Aorta (tissue), 5 donors: Measurements from ENCODE around the gene PEX14. TPM values are rescaled to one million over a fixed set of nuclear protein-coding genes. Genes with fewer than 3 reads are reported as not detected.

Source experiments
- ATAC-seq: fragments of 200-7000 bp; cut with Tn5 transposase; one replicate; pipeline ENCODE4 v1.9.1; 2022; ENCODE audit warnings: moderate library complexity; ENCODE audit not compliant: low FRiP score
- DNase-seq, 2 donors: peaks; one replicate each; pipeline ENCODE4 v3.0.0-alpha.2; 2020
- H3K27ac ChIP-seq, 2 donors: one replicate each; pipeline ENCODE4 v1.5.1; 2013; ENCODE audit warnings: low read length in 2 of 2, mild to moderate bottlenecking in 2 of 2, moderate library complexity in 2 of 2, control low read depth in 1 of 2, inconsistent platforms in 1 of 2, low read depth in 1 of 2
- H3K27me3 ChIP-seq, 2 donors: one replicate each; pipeline ENCODE4 v1.6.1; 2013; ENCODE audit warnings: control low read depth in 1 of 2, low read length in 1 of 2, mild to moderate bottlenecking in 1 of 2, moderate library complexity in 1 of 2; ENCODE audit not compliant: insufficient read depth in 2 of 2, control insufficient read depth in 1 of 2
- H3K36me3 ChIP-seq, 2 donors: one replicate each; pipeline ENCODE4 v1.6.1; 2013; ENCODE audit warnings: control low read depth in 1 of 2, low read length in 1 of 2, mild to moderate bottlenecking in 1 of 2; ENCODE audit not compliant: insufficient read depth in 2 of 2, control insufficient read depth in 1 of 2
- H3K4me1 ChIP-seq, 2 donors: one replicate each; pipeline ENCODE4 v1.6.1; 2013; ENCODE audit warnings: low read length in 2 of 2, control low read depth in 1 of 2, mild to moderate bottlenecking in 1 of 2, moderate library complexity in 1 of 2; ENCODE audit not compliant: insufficient read depth in 2 of 2, control insufficient read depth in 1 of 2
- H3K4me3 ChIP-seq, 2 donors: one replicate each; pipeline ENCODE4 v1.5.1; 2013; ENCODE audit warnings: low read length in 2 of 2, control low read depth in 1 of 2, mild to moderate bottlenecking in 1 of 2
- H3K9me3 ChIP-seq: one replicate; pipeline ENCODE4 v1.6.1; 2013; ENCODE audit warnings: mild to moderate bottlenecking, low read length; ENCODE audit not compliant: control insufficient read depth
- WGBS, 2 donors: extraction: QIAGEN DNeasy Blood & Tissue Kit; methylation state at CpG; one replicate each; pipeline ENCODE4 v1.1.7; 2013; 5-methylcytosine and 5-hydroxymethylcytosine counted together
- intact Hi-C, 2 donors: fragments of 100-400 bp; cut with DNase I; formaldehyde crosslinking; loops; one replicate each; pipeline versions ENCODE4 v1.14.2 to v1.15.0; 2022
- polyA plus RNA-seq, 2 donors: library from polyadenylated mRNA; stranded (reverse); fragments of 200-250 nt; gene quantifications; one replicate each; pipeline ENCODE4 v1.2.3, GENCODE V29; 2013
- total RNA-seq, 2 donors: library from RNA; stranded (reverse); fragmentation: NEBNext Ultra II Directional; extraction: Animal tissue kit (Norgen Biotek cat#: 25700); gene quantifications; one replicate each; pipeline ENCODE4 v1.2.1, GENCODE V29; 2021
- donor health status: healthy with polysubstance abuse.
- donor health status: Bipolar disorder and iron deficiency.
- donor health status: DM: no; HTN: no; CAD: no.
- donor health status: DM: no; HTN: no; CAD: no.
- donor health status: DM: yes; HTN: yes; CAD: no.

PEX14 gene
- total and polyA plus RNA-seq, 4 donors: 4.5 to 16.9 (median 14.4) TPM

- Histone ChIP-seq H3K9me3 (no peaks in the 10 kb centered on the region), H3K4me1 (peaks cover 0 to 4% of the 10 kb centered on the region in 2 donors), H3K4me3 (no peak overlapping the region), H3K36me3 (peaks cover 0 to 2% of the 10 kb centered on the region in 2 donors), H3K27me3 (no peaks in the 10 kb centered on the region), H3K27ac (no peak overlapping the region)
- 93 to 95% methylated on average over 14 of the region's 14 CpGs for WGBS, 2 donors
- DNase-seq (no peak), ATAC-seq (no peak)
- intact Hi-C loops: no loop called here
These were observed 61.5 kb downstream of the PEX14 start for GRCh38 chr1:10536133-10536770.

- no peak overlapping the region for H3K4me3 ChIP-seq
- H3K27ac ChIP-seq: no peak overlapping the region
- no peaks in the 10 kb centered on the region for H3K9me3 ChIP-seq
- DNase-seq (no peak), ATAC-seq (no peak)
- peaks cover 0 to 2% of the 10 kb centered on the region in 2 donors for H3K36me3 ChIP-seq
- WGBS, 2 donors: 95% methylated on average over 14 to 15 of the region's 15 CpGs
- intact Hi-C loops: no loop called here
- H3K27me3 ChIP-seq: no peaks in the 10 kb centered on the region
- H3K4me1 ChIP-seq: peaks cover 0 to 4% of the 10 kb centered on the region in 2 donors
These were observed 62.5 kb downstream of the PEX14 start for GRCh38 chr1:10537082-10537766.

- H3K36me3 ChIP-seq: peaks cover 0 to 2% of the 10 kb centered on the region in 2 donors
- no peak overlapping the region for H3K27ac ChIP-seq
- peaks cover 0 to 4% of the 10 kb centered on the region in 2 donors for H3K4me1 ChIP-seq
- DNase-seq: peak in 1 of 2 donors; percentile 74
- 30 to 34% methylated on average over 13 of the region's 13 CpGs for WGBS, 2 donors
- no peak for ATAC-seq
- intact Hi-C loops: no loop called here
- H3K27me3 ChIP-seq: no peaks in the 10 kb centered on the region
- H3K4me3 ChIP-seq: no peak overlapping the region
- H3K9me3 ChIP-seq: no peaks in the 10 kb centered on the region
These were observed 64.1 kb downstream of the PEX14 start for GRCh38 chr1:10538646-10539355.

- Histone ChIP-seq H3K9me3 (no peaks in the 10 kb centered on the region), H3K36me3 (peaks cover 0 to 2% of the 10 kb centered on the region in 2 donors), H3K4me3 (no peak overlapping the region), H3K4me1 (peaks cover 0 to 4% of the 10 kb centered on the region in 2 donors), H3K27me3 (no peaks in the 10 kb centered on the region), H3K27ac (no peak overlapping the region)
- no peak for DNase-seq
- intact Hi-C loops: no loop called here
- WGBS, 2 donors: 7 to 17% methylated on average over 4 of the region's 4 CpGs
- no peak for ATAC-seq
These were observed 64.8 kb downstream of the PEX14 start for GRCh38 chr1:10539411-10540043.

- peaks cover 0 to 2% of the 10 kb centered on the region in 2 donors for H3K36me3 ChIP-seq
- H3K27ac ChIP-seq: no peak overlapping the region
- H3K9me3 ChIP-seq: no peaks in the 10 kb centered on the region
- peaks cover 0 to 4% of the 10 kb centered on the region in 2 donors for H3K4me1 ChIP-seq
- intact Hi-C loops: no loop called here
- no peak overlapping the region for H3K4me3 ChIP-seq
- no peak for DNase-seq
- H3K27me3 ChIP-seq: no peaks in the 10 kb centered on the region
- 39 to 53% methylated on average over 9 of the region's 9 CpGs for WGBS, 2 donors
- ATAC-seq: no peak
These were observed 65.7 kb downstream of the PEX14 start for GRCh38 chr1:10540277-10541005.

GRCh38 chr1:10541286-10541685 is 66.5 kb downstream of the PEX14 start:
- Histone ChIP-seq H3K27ac (no peak overlapping the region), H3K27me3 (no peaks in the 10 kb centered on the region), H3K4me3 (no peak overlapping the region), H3K36me3 (peaks cover 0 to 2% of the 10 kb centered on the region in 2 donors), H3K9me3 (no peaks in the 10 kb centered on the region), H3K4me1 (peaks cover 0 to 4% of the 10 kb centered on the region in 2 donors)
- DNase-seq (no peak), ATAC-seq (no peak)
- intact Hi-C loops: no loop called here
- 93 to 95% methylated on average over 17 of the region's 17 CpGs for WGBS, 2 donors

- H3K9me3 ChIP-seq: no peaks in the 10 kb centered on the region
- intact Hi-C loops: no loop called here
- H3K36me3 ChIP-seq: peaks cover 0 to 2% of the 10 kb centered on the region in 2 donors
- DNase-seq: no peak
- peaks cover 0 to 4% of the 10 kb centered on the region in 2 donors for H3K4me1 ChIP-seq
- no peak overlapping the region for H3K27ac ChIP-seq
- ATAC-seq: no peak
- H3K4me3 ChIP-seq: no peak overlapping the region
- no peaks in the 10 kb centered on the region for H3K27me3 ChIP-seq
- WGBS, 2 donors: 49 to 50% methylated on average over 2 of the region's 2 CpGs
These were observed 69.5 kb downstream of the PEX14 start for GRCh38 chr1:10544239-10544638.

GRCh38 chr1:10546896-10547295 is 72.1 kb downstream of the PEX14 start:
- intact Hi-C loops: no loop called here

More at GRCh38 chr1:10546896-10547295, 72.1 kb downstream of the PEX14 start:
- Histone ChIP-seq H3K9me3 (no peaks in the 10 kb centered on the region), H3K4me3 (no peak overlapping the region), H3K4me1 (no peaks in the 10 kb centered on the region), H3K27ac (no peak overlapping the region), H3K27me3 (no peaks in the 10 kb centered on the region), H3K36me3 (peaks cover 0 to 2% of the 10 kb centered on the region in 2 donors)
- ATAC-seq (no peak), DNase-seq (no peak)
- 23 to 34% methylated on average over 1 of the region's 1 CpG for WGBS, 2 donors
